SK-N-SH (cell line): ENCODE results near the gene ROMO1.

ENCODE experiments used
- CHD2 ChIP-seq: fragments of 150-350 bp; IDR thresholded peaks from 2 replicates; pipeline ENCODE4 v1.6.1; 2018; ENCODE audit warnings: low read length; ENCODE audit not compliant: partially characterized antibody
- EP300 ChIP-seq, 2 experiments: IDR thresholded peaks; 2 replicates each; pipeline versions ENCODE4 v1.4.0 to v1.6.1; 2012; ENCODE audit warnings: borderline replicate concordance in 1 of 2, low read depth in 1 of 2, low read length in 1 of 2
- FOXM1 ChIP-seq: IDR thresholded peaks from 2 replicates; pipeline ENCODE4 v1.4.0; 2012; ENCODE audit warnings: low read depth, mild to moderate bottlenecking
- MAX ChIP-seq: IDR thresholded peaks from 2 replicates; pipeline ENCODE4 v1.4.0; 2012; ENCODE audit warnings: low read depth
- MXI1 ChIP-seq: IDR thresholded peaks from 2 replicates; pipeline ENCODE4 v1.6.1; 2012; ENCODE audit warnings: mild to moderate bottlenecking, low read depth, low read length, improper control_type of control experiment
- RCOR1 ChIP-seq: fragments of 150-350 bp; IDR thresholded peaks from 2 replicates; pipeline ENCODE4 v1.6.1; 2017; ENCODE audit warnings: antibody characterized with exemption, low read length
- SMC3 ChIP-seq: IDR thresholded peaks from 2 replicates; pipeline ENCODE4 v1.6.1; 2012; ENCODE audit warnings: low read depth, low read length, improper control_type of control experiment
- TEAD4 ChIP-seq: IDR thresholded peaks from 2 replicates; pipeline ENCODE4 v1.4.0; 2012; ENCODE audit warnings: mild to moderate bottlenecking, borderline replicate concordance; ENCODE audit not compliant: insufficient read depth
- TF ChIP-seq, protein P1 (sequence below): fragments of 200-600 bp; sonication (generic); IDR thresholded peaks from 2 replicates; pipeline ENCODE4 v1.6.1; 2017; ENCODE audit warnings: antibody characterized with exemption, mild to moderate bottlenecking, moderate library complexity
- TF ChIP-seq, protein P2 (sequence below): fragments of 150-350 bp; IDR thresholded peaks from 2 replicates; pipeline ENCODE4 v1.6.1; 2016; ENCODE audit warnings: mild to moderate bottlenecking, low read depth, low read length

DNA sequence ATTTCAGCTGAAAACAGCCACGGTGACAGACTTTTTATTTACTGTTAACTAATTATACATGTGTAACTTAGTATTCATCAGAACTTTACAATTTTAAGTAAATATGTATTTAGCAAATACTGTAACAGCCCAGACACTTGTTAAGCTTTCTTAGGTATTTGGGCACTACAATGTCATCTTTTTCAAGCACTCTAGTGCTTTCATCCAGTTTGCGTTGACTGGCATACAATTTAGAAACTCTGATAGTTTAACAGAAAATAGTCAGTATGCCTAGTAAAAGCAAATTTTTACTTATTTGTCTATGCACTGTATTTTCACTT is 32.2 kb downstream of the ROMO1 start:
- TF ChIP-seq, protein P1, sequence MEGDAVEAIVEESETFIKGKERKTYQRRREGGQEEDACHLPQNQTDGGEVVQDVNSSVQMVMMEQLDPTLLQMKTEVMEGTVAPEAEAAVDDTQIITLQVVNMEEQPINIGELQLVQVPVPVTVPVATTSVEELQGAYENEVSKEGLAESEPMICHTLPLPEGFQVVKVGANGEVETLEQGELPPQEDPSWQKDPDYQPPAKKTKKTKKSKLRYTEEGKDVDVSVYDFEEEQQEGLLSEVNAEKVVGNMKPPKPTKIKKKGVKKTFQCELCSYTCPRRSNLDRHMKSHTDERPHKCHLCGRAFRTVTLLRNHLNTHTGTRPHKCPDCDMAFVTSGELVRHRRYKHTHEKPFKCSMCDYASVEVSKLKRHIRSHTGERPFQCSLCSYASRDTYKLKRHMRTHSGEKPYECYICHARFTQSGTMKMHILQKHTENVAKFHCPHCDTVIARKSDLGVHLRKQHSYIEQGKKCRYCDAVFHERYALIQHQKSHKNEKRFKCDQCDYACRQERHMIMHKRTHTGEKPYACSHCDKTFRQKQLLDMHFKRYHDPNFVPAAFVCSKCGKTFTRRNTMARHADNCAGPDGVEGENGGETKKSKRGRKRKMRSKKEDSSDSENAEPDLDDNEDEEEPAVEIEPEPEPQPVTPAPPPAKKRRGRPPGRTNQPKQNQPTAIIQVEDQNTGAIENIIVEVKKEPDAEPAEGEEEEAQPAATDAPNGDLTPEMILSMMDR: no peak
- TF ChIP-seq SMC3 (no peak), FOXM1 (no peak), MAX (no peak), EP300 (IDR thresholded peaks at IDR 0.05; ENCODE audit: borderline replicate concordance in 1 of 2, low read depth in 1 of 2, low read length in 1 of 2) (no peak), MXI1 (no peak), CHD2 (no peak), RCOR1 (no peak), TEAD4 (no peak)
- TF ChIP-seq, protein P2, sequence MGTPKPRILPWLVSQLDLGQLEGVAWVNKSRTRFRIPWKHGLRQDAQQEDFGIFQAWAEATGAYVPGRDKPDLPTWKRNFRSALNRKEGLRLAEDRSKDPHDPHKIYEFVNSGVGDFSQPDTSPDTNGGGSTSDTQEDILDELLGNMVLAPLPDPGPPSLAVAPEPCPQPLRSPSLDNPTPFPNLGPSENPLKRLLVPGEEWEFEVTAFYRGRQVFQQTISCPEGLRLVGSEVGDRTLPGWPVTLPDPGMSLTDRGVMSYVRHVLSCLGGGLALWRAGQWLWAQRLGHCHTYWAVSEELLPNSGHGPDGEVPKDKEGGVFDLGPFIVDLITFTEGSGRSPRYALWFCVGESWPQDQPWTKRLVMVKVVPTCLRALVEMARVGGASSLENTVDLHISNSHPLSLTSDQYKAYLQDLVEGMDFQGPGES: no peak
